Measurements from ENCODE around the gene SLC4A5.

The SLC4A5 gene

GRCh38 chr2:74371421-74371820 is 28.2 kb upstream of the SLC4A5 start (continued):
- no peak for TF ChIP-seq ZNF10 (tag by site-specific recombination; IDR thresholded peaks at IDR 0.05)
- no peak for TF ChIP-seq ZNF157 (tag by site-specific recombination; IDR thresholded peaks at IDR 0.05)
- no peak for TF ChIP-seq PRDM6 (tag by site-specific recombination; IDR thresholded peaks at IDR 0.05)
- TF ChIP-seq ZNF654 (tag by site-specific recombination; IDR thresholded peaks at IDR 0.05; ENCODE audit: low read depth): no peak
- TF ChIP-seq BCL6B (tag by site-specific recombination; IDR thresholded peaks at IDR 0.05): no peak

GRCh38 chr2:74369976-74370375 is 26.8 kb upstream of the SLC4A5 start:
- H3K36me3 ChIP-seq (ENCODE audit: control insufficient read depth in 2 of 2, insufficient read depth in 1 of 2, low read length in 2 of 2): peaks cover 16 to 74% of the 10 kb centered on the region in 2 experiments; a peak in 2 of 3 replicates
- no peaks in the 10 kb centered on the region for H3K9me3 ChIP-seq (ENCODE audit: control insufficient read depth, insufficient read depth, low read depth, low read length)
- ChIA-PET POLR2A (no interaction called here), CTCF (no interaction called here)
- H3K4me3 ChIP-seq (ENCODE audit: low read depth, low read length): no peak overlapping the region
- TF ChIP-seq, protein P1, sequence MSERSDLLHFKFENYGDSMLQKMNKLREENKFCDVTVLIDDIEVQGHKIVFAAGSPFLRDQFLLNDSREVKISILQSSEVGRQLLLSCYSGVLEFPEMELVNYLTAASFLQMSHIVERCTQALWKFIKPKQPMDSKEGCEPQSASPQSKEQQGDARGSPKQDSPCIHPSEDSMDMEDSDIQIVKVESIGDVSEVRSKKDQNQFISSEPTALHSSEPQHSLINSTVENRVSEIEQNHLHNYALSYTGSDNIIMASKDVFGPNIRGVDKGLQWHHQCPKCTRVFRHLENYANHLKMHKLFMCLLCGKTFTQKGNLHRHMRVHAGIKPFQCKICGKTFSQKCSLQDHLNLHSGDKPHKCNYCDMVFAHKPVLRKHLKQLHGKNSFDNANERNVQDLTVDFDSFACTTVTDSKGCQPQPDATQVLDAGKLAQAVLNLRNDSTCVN (tag by site-specific recombination; optimal IDR thresholded peaks at IDR 0.05): no peak
- TF ChIP-seq ZNF302 (tag by site-specific recombination; IDR thresholded peaks at IDR 0.05; ENCODE audit: low read depth) (no peak), PRDM4 (tag by site-specific recombination; IDR thresholded peaks at IDR 0.05) (no peak), ZNF202 (tag by site-specific recombination; IDR thresholded peaks at IDR 0.05; ENCODE audit: borderline replicate concordance) (no peak)
- TF ChIP-seq, protein P2, sequence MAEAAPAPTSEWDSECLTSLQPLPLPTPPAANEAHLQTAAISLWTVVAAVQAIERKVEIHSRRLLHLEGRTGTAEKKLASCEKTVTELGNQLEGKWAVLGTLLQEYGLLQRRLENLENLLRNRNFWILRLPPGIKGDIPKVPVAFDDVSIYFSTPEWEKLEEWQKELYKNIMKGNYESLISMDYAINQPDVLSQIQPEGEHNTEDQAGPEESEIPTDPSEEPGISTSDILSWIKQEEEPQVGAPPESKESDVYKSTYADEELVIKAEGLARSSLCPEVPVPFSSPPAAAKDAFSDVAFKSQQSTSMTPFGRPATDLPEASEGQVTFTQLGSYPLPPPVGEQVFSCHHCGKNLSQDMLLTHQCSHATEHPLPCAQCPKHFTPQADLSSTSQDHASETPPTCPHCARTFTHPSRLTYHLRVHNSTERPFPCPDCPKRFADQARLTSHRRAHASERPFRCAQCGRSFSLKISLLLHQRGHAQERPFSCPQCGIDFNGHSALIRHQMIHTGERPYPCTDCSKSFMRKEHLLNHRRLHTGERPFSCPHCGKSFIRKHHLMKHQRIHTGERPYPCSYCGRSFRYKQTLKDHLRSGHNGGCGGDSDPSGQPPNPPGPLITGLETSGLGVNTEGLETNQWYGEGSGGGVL (tag by site-specific recombination; IDR thresholded peaks at IDR 0.05): no peak
- peaks cover 20% of the 10 kb centered on the region for H3K4me1 ChIP-seq (ENCODE audit: control insufficient read depth, insufficient read depth, low read length)
- H3K27ac ChIP-seq (ENCODE audit: extremely low read depth, low read depth, low read length): no peak overlapping the region

GRCh38 chr2:74368499-74368898 is 25.3 kb upstream of the SLC4A5 start:
- peaks cover 9% of the 10 kb centered on the region for H3K4me1 ChIP-seq (ENCODE audit: control insufficient read depth, insufficient read depth, low read length)
- no peaks in the 10 kb centered on the region for H3K9me3 ChIP-seq (ENCODE audit: control insufficient read depth, insufficient read depth, low read depth, low read length)
- no peak overlapping the region for H3K27ac ChIP-seq (ENCODE audit: extremely low read depth, low read depth, low read length)
- ChIA-PET POLR2A (no interaction called here), CTCF (interaction anchor here (0.6 kb wide), 2 partner anchors 86 to 117 kb away, joined by 3 read pairs; partner anchors contain the start of gene INO80B)
- no peak overlapping the region for H3K4me3 ChIP-seq (ENCODE audit: low read depth, low read length)
- peaks cover 19 to 89% of the 10 kb centered on the region in 2 experiments; a peak in 2 of 3 replicates for H3K36me3 ChIP-seq (ENCODE audit: control insufficient read depth in 2 of 2, insufficient read depth in 1 of 2, low read length in 2 of 2)
- TF ChIP-seq ZBTB17 (tag by site-specific recombination; IDR thresholded peaks at IDR 0.05) (peak; percentile 93), ZNF221 (tag by site-specific recombination; IDR thresholded peaks at IDR 0.05; ENCODE audit: borderline replicate concordance) (no peak)

Measured in HEK293 (cell line).